Muscle layer of duodenum (tissue), 2 donors: ENCODE measurements around the gene NCKAP1.

Experiments
- H3K27ac ChIP-seq: one replicate; pipeline ENCODE4 v1.7.0; 2013; ENCODE audit warnings: mild to moderate bottlenecking, low read length
- H3K27me3 ChIP-seq: one replicate; pipeline ENCODE4 v1.7.0; 2013; ENCODE audit warnings: low read depth, mild to moderate bottlenecking, control low read depth, low read length
- H3K36me3 ChIP-seq, 2 donors: one replicate each; pipeline ENCODE4 v1.7.0; 2013; ENCODE audit warnings: low read length in 2 of 2, control low read depth in 1 of 2, mild to moderate bottlenecking in 1 of 2; ENCODE audit not compliant: insufficient read depth in 2 of 2, control insufficient read depth in 1 of 2
- H3K4me1 ChIP-seq, 2 donors: one replicate each; pipeline ENCODE4 v1.7.0; 2013; ENCODE audit warnings: low read length in 2 of 2, mild to moderate bottlenecking in 2 of 2, control low read depth in 1 of 2, moderate library complexity in 1 of 2; ENCODE audit not compliant: insufficient read depth in 2 of 2, control insufficient read depth in 1 of 2
- H3K4me3 ChIP-seq, 2 donors: one replicate each; pipeline ENCODE4 v1.7.0; 2013; ENCODE audit warnings: low read length in 2 of 2, low read depth in 1 of 2, mild to moderate bottlenecking in 1 of 2
- H3K9me3 ChIP-seq, 2 donors: one replicate each; pipeline ENCODE4 v1.7.0; 2013; ENCODE audit warnings: low read length in 2 of 2, control low read depth in 1 of 2, mild to moderate bottlenecking in 1 of 2; ENCODE audit not compliant: control insufficient read depth in 1 of 2
- donor health status: healthy.

The NCKAP1 gene

GRCh38 chr2:182946958-182947369, 91.3 kb downstream of the NCKAP1 start:
- Histone ChIP-seq H3K4me1 (peaks cover 4 to 5% of the 10 kb centered on the region in 2 donors), H3K36me3 (peaks cover 8 to 11% of the 10 kb centered on the region in 2 donors), H3K9me3 (no peaks in the 10 kb centered on the region), H3K4me3 (no peak overlapping the region), H3K27me3 (no peaks in the 10 kb centered on the region), H3K27ac (no peak overlapping the region)

- peaks cover 4 to 5% of the 10 kb centered on the region in 2 donors for H3K4me1 ChIP-seq
- H3K27ac ChIP-seq = no peak overlapping the region
- no peaks in the 10 kb centered on the region for H3K27me3 ChIP-seq
- H3K9me3 ChIP-seq = no peaks in the 10 kb centered on the region
- H3K36me3 ChIP-seq = peaks cover 4% of the 10 kb centered on the region in 2 donors
- no peak overlapping the region for H3K4me3 ChIP-seq
Observed at GRCh38 chr2:182943339-182943738, 94.9 kb downstream of the NCKAP1 start.

GRCh38 chr2:182942756-182943155, 95.5 kb downstream of the NCKAP1 start:
- H3K9me3 ChIP-seq = no peaks in the 10 kb centered on the region
- no peaks in the 10 kb centered on the region for H3K27me3 ChIP-seq
- peaks cover 4 to 5% of the 10 kb centered on the region in 2 donors for H3K4me1 ChIP-seq
- no peak overlapping the region for H3K27ac ChIP-seq
- peaks cover 4 to 7% of the 10 kb centered on the region in 2 donors for H3K36me3 ChIP-seq
- H3K4me3 ChIP-seq = no peak overlapping the region

- H3K27ac ChIP-seq = no peak overlapping the region
- H3K36me3 ChIP-seq = peaks cover under 1 to 7% of the 10 kb centered on the region in 2 donors
- H3K4me1 ChIP-seq = peaks cover 1 to 2% of the 10 kb centered on the region in 2 donors
- H3K9me3 ChIP-seq = no peaks in the 10 kb centered on the region
- no peaks in the 10 kb centered on the region for H3K27me3 ChIP-seq
- H3K4me3 ChIP-seq = no peak overlapping the region
Observed at GRCh38 chr2:182941919-182942318, 96.3 kb downstream of the NCKAP1 start.

- no peaks in the 10 kb centered on the region for H3K4me1 ChIP-seq
- no peaks in the 10 kb centered on the region for H3K27me3 ChIP-seq
- H3K9me3 ChIP-seq = no peaks in the 10 kb centered on the region
- H3K36me3 ChIP-seq = peaks cover 0 to 7% of the 10 kb centered on the region in 2 donors
- H3K4me3 ChIP-seq = no peak overlapping the region
- no peak overlapping the region for H3K27ac ChIP-seq
Observed at GRCh38 chr2:182941121-182941722, 97.0 kb downstream of the NCKAP1 start.

- Histone ChIP-seq H3K27ac (no peak overlapping the region), H3K4me3 (no peak overlapping the region), H3K36me3 (peaks cover 0 to 19% of the 10 kb centered on the region in 2 donors), H3K4me1 (no peaks in the 10 kb centered on the region), H3K9me3 (no peaks in the 10 kb centered on the region), H3K27me3 (no peaks in the 10 kb centered on the region)
Observed at GRCh38 chr2:182937870-182938269, 100.4 kb downstream of the NCKAP1 start.

- Histone ChIP-seq H3K27ac (no peak overlapping the region), H3K4me3 (no peak overlapping the region), H3K4me1 (no peaks in the 10 kb centered on the region), H3K27me3 (no peaks in the 10 kb centered on the region), H3K36me3 (peaks cover 10 to 15% of the 10 kb centered on the region in 2 donors), H3K9me3 (no peaks in the 10 kb centered on the region)
Observed at GRCh38 chr2:182933629-182934028, 104.6 kb downstream of the NCKAP1 start.

GRCh38 chr2:182929972-182930371, 108.3 kb downstream of the NCKAP1 start:
- no peaks in the 10 kb centered on the region for H3K9me3 ChIP-seq
- H3K27ac ChIP-seq = no peak overlapping the region
- H3K27me3 ChIP-seq = no peaks in the 10 kb centered on the region
- no peak overlapping the region for H3K4me3 ChIP-seq
- no peaks in the 10 kb centered on the region for H3K4me1 ChIP-seq
- peaks cover 20 to 27% of the 10 kb centered on the region in 2 donors for H3K36me3 ChIP-seq

- Histone ChIP-seq H3K9me3 (no peaks in the 10 kb centered on the region), H3K27me3 (no peaks in the 10 kb centered on the region), H3K27ac (no peak overlapping the region), H3K4me1 (no peaks in the 10 kb centered on the region), H3K4me3 (no peak overlapping the region), H3K36me3 (peaks cover 18% of the 10 kb centered on the region in 2 donors)
Observed at GRCh38 chr2:182924306-182924705, 114.0 kb downstream of the NCKAP1 start.

GRCh38 chr2:182921234-182921633, 117.0 kb downstream of the NCKAP1 start:
- no peaks in the 10 kb centered on the region for H3K9me3 ChIP-seq
- peaks cover 4 to 20% of the 10 kb centered on the region in 2 donors for H3K36me3 ChIP-seq
- H3K27me3 ChIP-seq = no peaks in the 10 kb centered on the region
- H3K4me3 ChIP-seq = no peak overlapping the region
- H3K27ac ChIP-seq = no peak overlapping the region
- H3K4me1 ChIP-seq = no peaks in the 10 kb centered on the region

- no peak overlapping the region for H3K27ac ChIP-seq
- no peaks in the 10 kb centered on the region for H3K4me1 ChIP-seq
- no peak overlapping the region for H3K4me3 ChIP-seq
- H3K9me3 ChIP-seq = no peaks in the 10 kb centered on the region
- peaks cover 0 to 21% of the 10 kb centered on the region in 2 donors for H3K36me3 ChIP-seq
- H3K27me3 ChIP-seq = no peaks in the 10 kb centered on the region
Observed at GRCh38 chr2:182920631-182921056, 117.6 kb downstream of the NCKAP1 start.

GRCh38 chr2:182920089-182920488, 118.2 kb downstream of the NCKAP1 start:
- Histone ChIP-seq H3K4me1 (peaks cover 0 to 5% of the 10 kb centered on the region in 2 donors), H3K4me3 (no peak overlapping the region), H3K27me3 (no peaks in the 10 kb centered on the region), H3K9me3 (no peaks in the 10 kb centered on the region), H3K36me3 (peaks cover under 1 to 24% of the 10 kb centered on the region in 2 donors), H3K27ac (no peak overlapping the region)
